Thyroid gland (tissue), 4 donors: ENCODE results near the gene FYB1. TPM values are rescaled to one million over a fixed set of nuclear protein-coding genes. Genes with fewer than 3 reads are reported as not detected.

Experiments used
- DNase-seq, 2 donors: peaks; one replicate each; pipeline ENCODE4 v3.0.0-alpha.2; 2019
- H3K27ac ChIP-seq, 3 donors: fragments of 200-600 bp; sonication (generic); 1 replicate in 2 of 3; 2 replicates in 1 of 3; pipeline ENCODE4 v1.5.1; 2016 to 2019; ENCODE audit warnings: mild to moderate bottlenecking in 1 of 3, moderate library complexity in 1 of 3
- H3K27me3 ChIP-seq: fragments of 200-600 bp; sonication (generic); one replicate; pipeline ENCODE4 v1.5.1; 2019
- H3K36me3 ChIP-seq, 2 donors: fragments of 200-600 bp; sonication (generic); one replicate each; pipeline ENCODE4 v1.5.1; 2016 to 2019
- H3K4me1 ChIP-seq, 2 donors: fragments of 200-600 bp; sonication (generic); one replicate each; pipeline ENCODE4 v1.5.1; 2017 to 2019
- H3K4me3 ChIP-seq, 3 donors: fragments of 200-600 bp; sonication (generic); replicated peaks in 1 of 3; 1 replicate in 2 of 3; 2 replicates in 1 of 3; pipeline ENCODE4 v1.5.1; 2016; ENCODE audit warnings: mild to moderate bottlenecking in 1 of 3
- H3K9me3 ChIP-seq: fragments of 200-600 bp; sonication (generic); one replicate; pipeline ENCODE4 v1.5.1; 2017
- CTCF ChIP-seq, 6 experiments: fragments of 200-600 bp in 3 of 6; fragments of 450-650 bp in 3 of 6; sonication (generic) in 3 of 6; IDR thresholded peaks; one replicate each; pipeline ENCODE4 v1.5.1; 2016 to 2019; ENCODE audit warnings: antibody characterized with exemption in 6 of 6, mild to moderate bottlenecking in 2 of 6, inconsistent platforms in 1 of 6, moderate library complexity in 1 of 6
- POLR2A ChIP-seq, 2 donors: fragments of 450-650 bp; IDR thresholded peaks; one replicate each; pipeline ENCODE4 v1.6.1; 2017; ENCODE audit warnings: antibody characterized with exemption in 2 of 2, mild to moderate bottlenecking in 2 of 2, moderate library complexity in 1 of 2
- WGBS, 2 donors: methylation state at CpG; one replicate each; pipeline ENCODE4 v1.1.5; 2017; 5-methylcytosine and 5-hydroxymethylcytosine counted together
- intact Hi-C: fragments of 100-400 bp; cut with DNase I; formaldehyde crosslinking; loops from one replicate; pipeline ENCODE4 v1.15.1; 2023
- total RNA-seq, 4 donors: library from RNA; depleted of rRNA; stranded (reverse); fragments of >200 nt; gene quantifications; one replicate each; pipeline ENCODE4 v1.2.3, GENCODE V29; 2016

FYB1 gene
- total RNA-seq, 4 donors from 2014 or later, result 2.4 to 15.6 (median 3.7) TPM

- intact Hi-C loops, result no loop called here
- DNase-seq, result no peak
- TF ChIP-seq POLR2A (IDR thresholded peaks at IDR 0.05) (no peak), CTCF (IDR thresholded peaks at IDR 0.05) (no peak)
- H3K36me3 ChIP-seq, result no peaks in the 10 kb centered on the region
- no peaks in the 10 kb centered on the region for H3K9me3 ChIP-seq
- no peak overlapping the region for H3K27ac ChIP-seq
- no peak overlapping the region for H3K4me3 ChIP-seq
- H3K4me1 ChIP-seq, result no peaks in the 10 kb centered on the region
- no peaks in the 10 kb centered on the region for H3K27me3 ChIP-seq
Observed at GRCh38 chr5:39253196-39253595, 33.8 kb upstream of the FYB1 start.

GRCh38 chr5:39249564-39250274, 30.4 kb upstream of the FYB1 start:
- intact Hi-C loops, result no loop called here
- H3K36me3 ChIP-seq, result no peaks in the 10 kb centered on the region
- 48 to 63% methylated on average over 1 of the region's 1 CpG for WGBS, 2 donors
- TF ChIP-seq POLR2A (IDR thresholded peaks at IDR 0.05) (no peak), CTCF (IDR thresholded peaks at IDR 0.05) (no peak)
- H3K4me1 ChIP-seq, result no peaks in the 10 kb centered on the region
- H3K4me3 ChIP-seq, result no peak overlapping the region
- no peak for DNase-seq
- H3K27me3 ChIP-seq, result no peaks in the 10 kb centered on the region
- no peak overlapping the region for H3K27ac ChIP-seq
- H3K9me3 ChIP-seq, result no peaks in the 10 kb centered on the region

GRCh38 chr5:39249069-39249468, 29.7 kb upstream of the FYB1 start:
- 86 to 96% methylated on average over 1 of the region's 1 CpG for WGBS, 2 donors
- no peak overlapping the region for H3K27ac ChIP-seq
- no peaks in the 10 kb centered on the region for H3K27me3 ChIP-seq
- H3K4me3 ChIP-seq, result no peak overlapping the region
- no peak for DNase-seq
- no peaks in the 10 kb centered on the region for H3K36me3 ChIP-seq
- TF ChIP-seq CTCF (IDR thresholded peaks at IDR 0.05), result no peak
- TF ChIP-seq POLR2A (IDR thresholded peaks at IDR 0.05), result no peak
- intact Hi-C loops, result no loop called here
- no peaks in the 10 kb centered on the region for H3K4me1 ChIP-seq
- no peaks in the 10 kb centered on the region for H3K9me3 ChIP-seq

- H3K36me3 ChIP-seq, result no peaks in the 10 kb centered on the region
- intact Hi-C loops, result no loop called here
- 92 to 95% methylated on average over 1 of the region's 1 CpG for WGBS, 2 donors
- no peak overlapping the region for H3K27ac ChIP-seq
- no peaks in the 10 kb centered on the region for H3K9me3 ChIP-seq
- no peak overlapping the region for H3K4me3 ChIP-seq
- no peaks in the 10 kb centered on the region for H3K4me1 ChIP-seq
- TF ChIP-seq POLR2A (IDR thresholded peaks at IDR 0.05), result no peak
- TF ChIP-seq CTCF (IDR thresholded peaks at IDR 0.05), result no peak
- no peak for DNase-seq
- no peaks in the 10 kb centered on the region for H3K27me3 ChIP-seq
Observed at GRCh38 chr5:39240750-39241149, 21.4 kb upstream of the FYB1 start.

GRCh38 chr5:39238366-39239105, 19.2 kb upstream of the FYB1 start:
- TF ChIP-seq POLR2A (IDR thresholded peaks at IDR 0.05), result no peak
- H3K27ac ChIP-seq, result no peak overlapping the region
- no peak overlapping the region for H3K4me3 ChIP-seq
- no peak for DNase-seq
- no peaks in the 10 kb centered on the region for H3K4me1 ChIP-seq
- 60 to 67% methylated on average over 3 of the region's 3 CpGs for WGBS, 2 donors
- no peaks in the 10 kb centered on the region for H3K27me3 ChIP-seq
- H3K9me3 ChIP-seq, result no peaks in the 10 kb centered on the region
- no peaks in the 10 kb centered on the region for H3K36me3 ChIP-seq
- intact Hi-C loops, result no loop called here
